Common myeloid progenitor, CD34-positive (primary cell): ENCODE results near the gene RNF149.

Experiments used
- CTCF ChIA-PET: fragments of 350-600 bp; sonication (Branson Sonifier 250); formaldehyde crosslinking; loops from one replicate; lab custom pipeline; 2021; ENCODE audit warnings: antibody characterized with exemption; lab: Charles Lee
- POLR2A ChIA-PET: fragments of 350-600 bp; sonication (Branson Sonifier 250); formaldehyde crosslinking; loops from one replicate; lab custom pipeline; 2021; ENCODE audit warnings: antibody characterized with exemption; lab: Charles Lee
- DNase-seq, 3 donors: peaks; one replicate each; pipeline versions ENCODE4 v3.0.0 to v3.0.0-alpha.2; 2013
- H3K27ac ChIP-seq, 2 experiments: 1 replicate in 1 of 2; 2 replicates in 1 of 2; pipeline ENCODE4 v1.7.0; 2013; ENCODE audit warnings: inconsistent platforms in 2 of 2, low read length in 2 of 2, mild to moderate bottlenecking in 2 of 2, low read depth in 1 of 2, moderate library complexity in 1 of 2; ENCODE audit not compliant: severe bottlenecking in 2 of 2, insufficient read depth in 1 of 2, poor library complexity in 1 of 2
- H3K27me3 ChIP-seq, 5 experiments: replicated peaks in 2 of 5; 1 replicate in 3 of 5; 2 replicates in 2 of 5; pipeline versions ENCODE4 v1.6.1 to v1.7.0; 2013; ENCODE audit warnings: low read length in 4 of 5, mild to moderate bottlenecking in 2 of 5, moderate library complexity in 2 of 5, inconsistent platforms in 1 of 5; ENCODE audit not compliant: insufficient read depth in 5 of 5, control insufficient read depth in 4 of 5
- H3K36me3 ChIP-seq, 4 experiments: 1 replicate in 2 of 4; 2 replicates in 2 of 4; pipeline versions ENCODE4 v1.6.1 to v1.7.0; 2013; ENCODE audit warnings: low read length in 3 of 4, control low read depth in 1 of 4, mild to moderate bottlenecking in 1 of 4; ENCODE audit not compliant: control insufficient read depth in 4 of 4, insufficient read depth in 4 of 4
- H3K4me1 ChIP-seq, 4 experiments: 1 replicate in 3 of 4; 2 replicates in 1 of 4; pipeline versions ENCODE4 v1.6.1 to v1.7.1; 2013; ENCODE audit warnings: low read length in 3 of 4, mild to moderate bottlenecking in 3 of 4, control low read depth in 1 of 4, inconsistent platforms in 1 of 4, moderate library complexity in 1 of 4; ENCODE audit not compliant: control insufficient read depth in 4 of 4, insufficient read depth in 4 of 4; ENCODE audit errors: control extremely low read depth in 1 of 4
- H3K4me3 ChIP-seq, 7 experiments: 1 replicate in 4 of 7; 2 replicates in 3 of 7; pipeline versions ENCODE4 v1.5.1 to v1.7.0; 2013; ENCODE audit warnings: mild to moderate bottlenecking in 7 of 7, low read length in 6 of 7, moderate library complexity in 6 of 7, inconsistent platforms in 2 of 7, low read depth in 2 of 7, control low read depth in 1 of 7; ENCODE audit not compliant: insufficient read depth in 4 of 7, control insufficient read depth in 1 of 7; ENCODE audit errors: extremely low read depth in 1 of 7
- H3K9me3 ChIP-seq, 5 experiments: 1 replicate in 4 of 5; 2 replicates in 1 of 5; pipeline versions ENCODE4 v1.6.1 to v1.7.1; 2013; ENCODE audit warnings: low read length in 4 of 5, mild to moderate bottlenecking in 2 of 5, inconsistent platforms in 1 of 5, low read depth in 1 of 5, moderate library complexity in 1 of 5; ENCODE audit not compliant: control insufficient read depth in 4 of 5, insufficient read depth in 2 of 5; ENCODE audit errors: control extremely low read depth in 1 of 5
- WGBS: methylation state at CpG from one replicate; pipeline ENCODE4 v1.1.5; 2013; ENCODE audit not compliant: insufficient coverage; 5-methylcytosine and 5-hydroxymethylcytosine counted together

Gene RNF149

DNA sequence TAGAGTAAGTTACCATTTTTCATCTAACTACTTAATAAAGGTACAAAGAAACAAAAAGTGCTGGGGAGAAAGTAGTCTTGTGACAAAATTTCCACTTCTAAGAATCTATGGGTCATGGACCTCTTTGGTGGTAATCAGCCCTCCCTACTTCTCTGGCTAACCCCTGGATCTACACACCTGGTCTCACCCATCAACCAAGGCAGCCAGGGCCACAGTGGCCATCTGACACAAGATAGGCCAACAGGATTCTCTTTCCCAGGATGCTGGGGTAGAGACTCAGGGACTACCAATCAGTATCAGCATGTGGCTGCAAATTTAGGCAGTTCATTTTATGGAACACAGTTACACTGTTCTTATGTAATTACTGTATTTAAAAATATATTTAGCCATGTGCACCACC is 17.8 kb downstream of the RNF149 start:
- no peak for DNase-seq
- Histone ChIP-seq H3K4me1 (no peaks in the 10 kb centered on the region), H3K36me3 (peaks cover 25 to 61% (median 43%) of the 10 kb centered on the region in 4 experiments), H3K9me3 (no peaks in the 10 kb centered on the region), H3K27ac (no peak overlapping the region), H3K27me3 (no peaks in the 10 kb centered on the region), H3K4me3 (no peak overlapping the region)
- ChIA-PET POLR2A (no interaction called here), CTCF (interaction anchor here (1.0 kb wide), 1 partner anchor 9 kb away, joined by 3 read pairs; no protein-coding TSS in a partner anchor)

DNA sequence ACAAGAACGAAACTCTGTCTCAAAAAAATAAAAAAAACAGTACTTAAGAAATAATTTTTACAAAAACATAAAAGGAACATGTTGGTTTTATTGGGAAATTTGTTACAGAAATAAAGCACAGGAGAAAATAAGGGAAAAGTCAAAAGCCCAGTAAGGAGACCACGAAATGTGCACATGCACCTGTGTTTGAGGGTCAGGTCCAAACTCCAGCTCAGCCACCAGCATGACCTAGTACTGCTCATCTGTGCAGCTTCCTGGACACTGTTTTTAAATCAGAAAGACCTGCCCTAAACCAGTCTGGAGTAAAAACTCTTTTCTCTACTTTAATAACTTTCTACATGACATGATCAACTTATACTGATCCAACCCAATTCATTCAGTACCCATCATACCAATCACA is 21.2 kb downstream of the RNF149 start:
- ChIA-PET CTCF (interaction anchor here (1.6 kb wide), 1 partner anchor 10 kb away, joined by 5 read pairs; no protein-coding TSS in a partner anchor), POLR2A (no interaction called here)
- Histone ChIP-seq H3K4me1 (no peaks in the 10 kb centered on the region), H3K27me3 (no peaks in the 10 kb centered on the region), H3K9me3 (no peaks in the 10 kb centered on the region), H3K4me3 (no peak overlapping the region), H3K36me3 (peaks cover 26 to 68% (median 48%) of the 10 kb centered on the region in 4 experiments), H3K27ac (no peak overlapping the region)
- WGBS: 100% methylated on average over 1 of the region's 2 CpGs
- DNase-seq: no peak

DNA sequence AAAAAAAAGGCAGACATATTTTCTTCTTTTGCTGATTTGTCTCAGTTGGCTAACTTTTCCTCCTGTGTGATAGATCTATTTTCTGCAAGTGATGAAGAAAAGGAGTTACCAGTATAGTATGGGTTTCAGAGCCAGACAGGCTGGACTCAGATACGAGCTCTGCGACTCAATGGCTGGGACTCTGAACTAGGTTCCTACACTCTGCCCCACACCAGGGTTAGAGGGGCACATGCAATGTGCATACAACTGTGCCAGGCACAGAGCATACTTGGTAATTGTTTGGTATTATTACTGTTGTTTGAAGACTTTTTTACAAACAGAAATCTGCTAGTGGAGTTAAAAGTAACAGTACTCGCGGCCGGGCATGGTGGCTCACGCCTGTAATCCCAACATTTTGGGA is 21.8 kb downstream of the RNF149 start:
- H3K27ac ChIP-seq: no peak overlapping the region
- ChIA-PET POLR2A (no interaction called here), CTCF (interaction anchor here (1.6 kb wide), 1 partner anchor 9 kb away, joined by 5 read pairs; no protein-coding TSS in a partner anchor)
- 98% methylated on average over 6 of the region's 6 CpGs for WGBS
- H3K4me1 ChIP-seq: no peaks in the 10 kb centered on the region
- H3K36me3 ChIP-seq: peaks cover 32 to 71% (median 51%) of the 10 kb centered on the region in 4 experiments
- H3K27me3 ChIP-seq: no peaks in the 10 kb centered on the region
- no peak for DNase-seq
- no peaks in the 10 kb centered on the region for H3K9me3 ChIP-seq
- no peak overlapping the region for H3K4me3 ChIP-seq

DNA sequence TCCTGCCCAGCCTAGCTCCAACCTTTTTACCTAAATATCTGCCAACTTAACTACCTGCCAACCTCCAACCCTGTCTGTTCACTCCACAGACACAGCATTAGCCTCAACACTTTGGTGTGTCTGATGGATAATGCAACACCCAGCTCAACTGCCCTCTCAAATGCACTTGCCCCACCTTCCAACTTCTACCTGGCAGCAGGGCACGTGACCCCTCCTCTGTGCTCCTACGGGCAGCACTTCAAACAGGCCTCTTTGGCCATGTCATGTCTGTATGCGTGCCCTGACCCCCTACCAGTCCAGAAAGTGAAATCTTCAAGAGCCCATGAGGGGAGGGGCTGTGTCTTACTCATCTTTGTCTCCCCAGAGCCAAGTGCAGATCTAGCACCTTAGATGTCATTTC is 25.5 kb downstream of the RNF149 start:
- Histone ChIP-seq H3K36me3 (peaks cover 26 to 93% (median 61%) of the 10 kb centered on the region in 4 experiments), H3K27me3 (no peaks in the 10 kb centered on the region), H3K27ac (no peak overlapping the region), H3K4me3 (no peak overlapping the region), H3K4me1 (no peaks in the 10 kb centered on the region), H3K9me3 (no peaks in the 10 kb centered on the region)
- DNase-seq: no peak
- WGBS: 100% methylated on average over 3 of the region's 3 CpGs
- ChIA-PET POLR2A (no interaction called here), CTCF (interaction anchor here (1.1 to 3.9 kb wide), 5 partner anchors 13 to 104 kb away, joined by 3 to 18 read pairs (median 4); no protein-coding TSS in a partner anchor)

- CTCF ChIA-PET: interaction anchor here (1.2 to 2.6 kb wide), 5 partner anchors 11 to 63 kb away, joined by 3 to 8 read pairs (median 4); no protein-coding TSS in a partner anchor
- no peaks in the 10 kb centered on the region for H3K9me3 ChIP-seq
- no peaks in the 10 kb centered on the region for H3K27me3 ChIP-seq
- H3K36me3 ChIP-seq: peaks cover 22 to 87% (median 57%) of the 10 kb centered on the region in 4 experiments
- no peak overlapping the region for H3K27ac ChIP-seq
- POLR2A ChIA-PET: no interaction called here
- no peak overlapping the region for H3K4me3 ChIP-seq
- 98% methylated on average over 4 of the region's 4 CpGs for WGBS
- no peak for DNase-seq
- H3K4me1 ChIP-seq: no peaks in the 10 kb centered on the region
Observed at GRCh38 chr2:101281482-101281881, 27.0 kb downstream of the RNF149 start.

GRCh38 chr2:101278925-101279324 is 29.6 kb downstream of the RNF149 start:
- no peak overlapping the region for H3K4me3 ChIP-seq
- ChIA-PET POLR2A (no interaction called here), CTCF (no interaction called here)
- no peak overlapping the region for H3K27ac ChIP-seq
- H3K27me3 ChIP-seq: no peaks in the 10 kb centered on the region
- no peaks in the 10 kb centered on the region for H3K9me3 ChIP-seq
- peaks cover 20 to 78% (median 54%) of the 10 kb centered on the region in 4 experiments for H3K36me3 ChIP-seq
- H3K4me1 ChIP-seq: no peaks in the 10 kb centered on the region
- WGBS: 100% methylated on average over 2 of the region's 3 CpGs
- DNase-seq: no peak

- 92% methylated on average over 6 of the region's 7 CpGs for WGBS
- H3K4me3 ChIP-seq: no peak overlapping the region
- H3K4me1 ChIP-seq: no peaks in the 10 kb centered on the region
- H3K9me3 ChIP-seq: no peaks in the 10 kb centered on the region
- DNase-seq: peak; percentile 21 to 29 (median 22)
- H3K36me3 ChIP-seq: peaks cover 15 to 75% (median 55%) of the 10 kb centered on the region in 4 experiments
- POLR2A ChIA-PET: interaction anchor here (0.6 kb wide), 1 partner anchor 59 kb away, joined by 3 read pairs; no protein-coding TSS in a partner anchor
- H3K27me3 ChIP-seq: no peaks in the 10 kb centered on the region
- H3K27ac ChIP-seq: no peak overlapping the region
- CTCF ChIA-PET: interaction anchor here (1.2 to 1.8 kb wide), 3 partner anchors 10 to 111 kb away, joined by 3 to 5 read pairs (median 3); no protein-coding TSS in a partner anchor
Observed at GRCh38 chr2:101277111-101277510, 31.4 kb downstream of the RNF149 start.
